HG03354 (cell line): ENCODE measurements around the gene EPB41L4A.

Experiments
- ATAC-seq: cut with Tn5 transposase; IDR thresholded peaks from one replicate; pipeline ENCODE4 v1.9.1; 2021; ENCODE audit warnings: mild to moderate bottlenecking; ENCODE audit not compliant: unreplicated experiment, poor library complexity, severe bottlenecking

The EPB41L4A gene

GRCh38 chr5:112138526-112138925 lies 280.6 kb downstream of the EPB41L4A start:
- no peak for ATAC-seq

GRCh38 chr5:112136773-112137172 lies 282.3 kb downstream of the EPB41L4A start:
- ATAC-seq: no peak

- no peak for ATAC-seq
These were observed 291.2 kb downstream of the EPB41L4A start for GRCh38 chr5:112127861-112128260.

DNA sequence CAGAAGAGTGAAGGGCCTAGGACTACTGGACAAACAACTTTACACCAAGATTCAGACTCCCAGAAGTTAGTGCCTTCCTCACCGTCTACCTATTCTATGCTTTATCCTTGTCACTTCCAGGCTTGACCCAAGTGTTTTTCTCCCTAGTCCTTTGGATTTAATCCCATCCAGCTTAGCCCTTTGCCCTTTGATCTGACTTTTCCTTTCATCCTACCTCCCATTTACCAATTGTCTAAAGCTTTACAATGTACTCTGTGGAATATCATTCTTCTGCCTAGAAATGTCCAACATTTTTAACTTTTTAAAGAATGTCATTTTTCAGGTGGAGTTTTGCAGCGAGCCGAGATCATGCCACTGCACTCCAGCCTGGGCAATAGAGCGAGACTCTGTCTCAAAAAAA lies 292.1 kb downstream of the EPB41L4A start:
- no peak for ATAC-seq

DNA sequence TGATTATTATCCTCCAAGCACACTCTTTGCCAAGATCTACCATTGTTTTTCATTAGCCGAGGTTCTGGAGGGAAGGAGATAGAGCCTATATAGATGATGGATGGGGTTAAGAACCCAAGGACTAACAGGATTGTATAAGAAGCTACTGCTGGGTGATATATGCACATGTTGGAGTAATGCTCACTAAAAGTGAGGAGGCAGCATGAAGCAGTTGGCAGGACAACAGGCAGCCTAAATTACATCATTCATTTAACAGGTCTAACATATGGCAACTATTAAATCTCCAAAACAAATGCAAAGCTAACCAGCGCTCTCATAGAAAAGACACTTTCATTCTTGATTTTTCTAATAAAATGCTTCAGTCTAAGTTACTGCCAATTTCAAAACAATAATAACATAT lies 293.2 kb downstream of the EPB41L4A start:
- no peak for ATAC-seq

GRCh38 chr5:112124788-112125187 lies 294.3 kb downstream of the EPB41L4A start:
- no peak for ATAC-seq

GRCh38 chr5:112123086-112123485 lies 296.0 kb downstream of the EPB41L4A start:
- ATAC-seq: no peak

DNA sequence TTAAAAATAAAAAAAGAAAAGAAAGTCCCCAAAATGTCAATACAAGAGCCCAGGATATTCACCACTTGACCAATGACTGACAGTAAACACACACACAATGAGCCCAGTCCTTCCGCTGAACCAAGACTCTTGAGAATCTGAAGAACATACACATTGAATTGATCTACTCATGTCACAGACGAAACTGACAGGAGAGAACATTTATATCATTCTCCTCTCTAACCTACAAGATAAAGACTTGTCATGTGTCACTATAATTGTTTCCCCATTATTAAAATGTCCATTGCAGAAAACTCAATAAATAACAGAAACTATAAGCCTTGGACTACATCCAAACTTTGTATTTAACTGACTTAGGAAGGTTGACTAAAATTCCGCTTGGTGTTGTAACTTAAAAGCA lies 296.7 kb downstream of the EPB41L4A start:
- ATAC-seq: no peak

GRCh38 chr5:112121258-112121657 lies 297.8 kb downstream of the EPB41L4A start:
- no peak for ATAC-seq

GRCh38 chr5:112119969-112120368 lies 299.1 kb downstream of the EPB41L4A start:
- no peak for ATAC-seq

DNA sequence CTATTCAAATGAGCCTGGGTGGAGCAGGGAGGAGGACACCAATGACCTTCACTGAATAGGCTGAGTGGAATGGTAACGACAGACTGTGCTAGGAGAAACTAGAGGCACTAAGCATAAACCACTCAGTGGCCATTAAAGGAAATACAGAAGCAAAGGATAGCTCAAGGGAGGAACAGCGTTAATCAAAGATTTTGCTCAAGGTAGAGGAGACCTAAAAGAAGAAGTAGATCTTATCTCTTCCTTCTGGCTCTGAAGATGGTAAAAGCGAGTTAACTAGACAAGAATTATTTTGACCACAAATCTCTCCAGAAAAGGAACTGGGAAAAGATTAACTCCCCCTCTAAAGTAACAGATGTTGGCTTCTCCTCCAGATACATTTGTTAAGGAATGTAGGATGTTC lies 299.6 kb downstream of the EPB41L4A start:
- no peak for ATAC-seq

GRCh38 chr5:112117551-112117950 lies 301.5 kb downstream of the EPB41L4A start:
- ATAC-seq: no peak

DNA sequence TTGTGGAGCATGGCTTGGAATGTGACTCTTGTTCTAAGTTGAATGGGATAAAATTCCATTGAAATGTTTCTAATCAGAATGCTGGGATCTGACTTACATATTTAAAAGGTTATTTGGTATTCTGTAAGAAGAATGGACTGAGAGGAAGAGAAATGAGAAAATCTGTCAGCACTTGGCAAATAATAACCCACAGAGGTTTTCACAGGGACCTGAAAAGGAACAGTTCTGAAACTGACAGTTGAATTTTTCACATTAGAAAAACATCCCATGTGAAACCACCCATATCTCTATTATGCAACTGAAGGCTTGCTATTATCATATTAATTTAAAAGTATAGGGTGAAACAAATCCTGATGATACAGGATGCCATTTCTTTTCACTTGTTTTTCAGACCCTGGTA lies 302.7 kb downstream of the EPB41L4A start:
- no peak for ATAC-seq

- ATAC-seq: no peak
These were observed 305.5 kb downstream of the EPB41L4A start for GRCh38 chr5:112113565-112113964.
